Endothelial cell of coronary artery (primary cell): ENCODE data around the gene ATF1. TPM values are rescaled to one million over a fixed set of nuclear protein-coding genes. Genes with fewer than 3 reads are reported as not detected.

ENCODE experiments used
- total RNA-seq: library from RNA; depleted of rRNA; stranded (reverse); fragments of >200 nt; gene quantifications from 2 replicates; pipeline ENCODE4 v1.2.3, GENCODE V29; 2014

ATF1 gene
- total RNA-seq = 20.0 and 25.5 TPM in 2 replicates

GRCh38 chr12:50763639-50764285 is at the start of gene ATF1:
TSS of gene ATF1 (plus strand) at chr12:50764101. CDS start at chr12:50780146, 16,045 bp downstream.

GRCh38 chr12:50842637-50843493 is 79.0 kb downstream of the ATF1 start, which contains the start of gene TMPRSS12:
TSS of gene TMPRSS12 (plus strand) at chr12:50842926. CDS start at chr12:50842965, 39 bp downstream.

Other genes starting within 250 kb of the ATF1 start
- gene TMPRSS12, start 78.8 kb downstream of the ATF1 start, total RNA-seq = not detected in 2 replicates
- not detected in 2 replicates for gene HIGD1C, start 188.4 kb downstream of the ATF1 start, total RNA-seq